ENCODE results near the gene MTHFR.

MTHFR gene

DNA sequence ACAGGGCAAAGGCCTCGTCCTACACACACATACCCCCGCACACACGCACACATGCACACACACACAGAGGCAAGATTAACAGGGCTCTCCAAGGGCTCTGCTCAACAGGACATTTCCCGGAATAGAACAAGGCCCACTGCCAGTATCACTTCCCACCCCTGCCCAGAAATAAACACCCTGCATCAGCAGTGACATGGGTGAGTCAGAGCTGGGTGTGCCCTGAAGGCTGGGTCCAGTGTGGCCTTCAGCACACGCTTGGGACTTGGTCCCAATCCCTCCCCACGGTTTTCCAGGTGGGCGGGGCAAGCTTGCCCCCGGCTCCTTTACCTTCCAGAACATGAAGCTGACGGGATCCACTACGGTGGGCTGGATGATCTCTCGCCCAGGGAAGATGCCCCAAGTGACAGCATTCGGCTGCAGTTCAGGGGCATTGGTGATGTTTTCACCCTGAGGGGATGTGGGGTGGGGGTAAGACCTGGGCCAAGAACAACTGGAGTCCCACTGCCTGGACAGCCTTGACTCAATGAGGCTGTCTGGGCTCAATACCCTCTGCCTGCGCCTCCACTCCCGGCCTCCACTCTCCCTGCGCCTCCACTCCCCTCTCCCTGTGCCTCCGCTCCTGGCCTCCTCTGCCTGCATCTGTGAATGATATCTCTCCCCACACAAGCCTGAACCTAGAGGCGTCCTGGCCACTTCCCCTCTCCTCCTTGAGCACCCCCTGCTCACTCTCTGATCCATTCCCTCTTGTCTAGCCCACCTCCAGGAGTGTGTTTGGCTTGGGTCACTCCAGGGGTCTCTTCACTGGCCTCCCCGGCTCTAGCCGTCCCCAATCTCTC is 14.7 kb downstream of the MTHFR start:
- no peaks in the 10 kb centered on the region for H3K4me1 ChIP-seq (ENCODE audit: control insufficient read depth, insufficient read depth, low read length)
- ChIA-PET CTCF (no interaction called here), POLR2A (interaction anchor here (1.3 kb wide), 2 partner anchors 12 to 15 kb away, joined by 4 to 5 read pairs; partner anchors contain the start of genes CLCN6 and MTHFR)
- no peaks in the 10 kb centered on the region for H3K9me3 ChIP-seq (ENCODE audit: control insufficient read depth, insufficient read depth, low read depth, low read length)
- H3K36me3 ChIP-seq (ENCODE audit: control insufficient read depth in 2 of 2, insufficient read depth in 1 of 2, low read length in 2 of 2), result peaks cover 0 to 56% of the 10 kb centered on the region in 2 experiments; a peak in 1 of 3 replicates
- H3K4me3 ChIP-seq (ENCODE audit: low read depth, low read length), result no peak overlapping the region
- no peak overlapping the region for H3K27ac ChIP-seq (ENCODE audit: extremely low read depth, low read depth, low read length)
- no peak for TF ChIP-seq ZNF239 (tag by site-specific recombination; IDR thresholded peaks at IDR 0.05)
- TF ChIP-seq ZNF514 (tag by site-specific recombination; IDR thresholded peaks at IDR 0.05), result no peak
- TF ChIP-seq ZNF600 (tag by site-specific recombination; IDR thresholded peaks at IDR 0.05), result peak; percentile 96
- TF ChIP-seq EGR2 (tag by site-specific recombination; IDR thresholded peaks at IDR 0.05; ENCODE audit: low read depth), result peak; percentile 66; the same call in 1 of the 2 replicates
- no peak for TF ChIP-seq ZNF148 (tag by site-specific recombination; IDR thresholded peaks at IDR 0.05; ENCODE audit: borderline replicate concordance)
- no peak for TF ChIP-seq ZNF114 (tag by site-specific recombination; IDR thresholded peaks at IDR 0.05)
- no peak for TF ChIP-seq ZNF324 (tag by site-specific recombination; IDR thresholded peaks at IDR 0.05)
- no peak for TF ChIP-seq ZNF777 (tag by site-specific recombination; IDR thresholded peaks at IDR 0.05; ENCODE audit: borderline replicate concordance)
- peak; percentile 87 for TF ChIP-seq ZFHX2 (tag by site-specific recombination; conservative IDR thresholded peaks at IDR 0.05)
- no peak for TF ChIP-seq ZNF132 (tag by site-specific recombination; IDR thresholded peaks at IDR 0.05; ENCODE audit: borderline replicate concordance)
- TF ChIP-seq ZNF548 (tag by site-specific recombination; IDR thresholded peaks at IDR 0.05), result no peak
- no peak for TF ChIP-seq ZNF473 (tag by site-specific recombination; IDR thresholded peaks at IDR 0.05)
- TF ChIP-seq KLF8 (tag by site-specific recombination; IDR thresholded peaks at IDR 0.05), result no peak
- TF ChIP-seq ZNF26 (tag by site-specific recombination; IDR thresholded peaks at IDR 0.05), result no peak
- TF ChIP-seq GLIS2 (tag by site-specific recombination; IDR thresholded peaks at IDR 0.05), result peak; percentile 40
- no peak for TF ChIP-seq ZNF157 (tag by site-specific recombination; IDR thresholded peaks at IDR 0.05)
- TF ChIP-seq FEZF1 (tag by site-specific recombination; IDR thresholded peaks at IDR 0.05), result no peak
- TF ChIP-seq ZSCAN16 (tag by site-specific recombination; IDR thresholded peaks at IDR 0.05), result no peak
- TF ChIP-seq ZNF37A (tag by site-specific recombination; IDR thresholded peaks at IDR 0.05), result no peak
- no peak for TF ChIP-seq ZNF19 (tag by site-specific recombination; IDR thresholded peaks at IDR 0.05; ENCODE audit: low read depth)
- TF ChIP-seq ZNF274 (IDR thresholded peaks at IDR 0.05; ENCODE audit: low read length), result no peak
- no peak for TF ChIP-seq ZNF274 (tag by site-specific recombination; IDR thresholded peaks at IDR 0.05; ENCODE audit: borderline replicate concordance)
- TF ChIP-seq SCRT2 (tag by site-specific recombination; IDR thresholded peaks at IDR 0.05), result peak; percentile 43; the same call in 1 of the 2 replicates
- TF ChIP-seq KLF17 (tag by site-specific recombination; IDR thresholded peaks at IDR 0.05), result peak; percentile 78
- peak; percentile 72 for TF ChIP-seq KLF1 (tag by site-specific recombination; IDR thresholded peaks at IDR 0.05)
- no peak for TF ChIP-seq ZNF2 (tag by site-specific recombination; IDR thresholded peaks at IDR 0.05)
- TF ChIP-seq ZNF223 (tag by site-specific recombination; IDR thresholded peaks at IDR 0.05), result peak; percentile 91
- no peak for TF ChIP-seq ZNF184 (tag by site-specific recombination; IDR thresholded peaks at IDR 0.05)
- TF ChIP-seq ZBTB49 (tag by site-specific recombination; IDR thresholded peaks at IDR 0.05; ENCODE audit: low read depth), result no peak
- TF ChIP-seq ZSCAN23 (tag by site-specific recombination; IDR thresholded peaks at IDR 0.05), result no peak
- 0 out of 2 replicates have a peak, but pooled peaks have one; percentile 18 for TF ChIP-seq ZNF629 (tag by site-specific recombination; IDR thresholded peaks at IDR 0.05)
- TF ChIP-seq ZNF660 (tag by site-specific recombination; IDR thresholded peaks at IDR 0.05), result 0 out of 2 replicates have a peak, but pooled peaks have one; percentile 15
- TF ChIP-seq ZNF366 (tag by site-specific recombination; conservative IDR thresholded peaks at IDR 0.05), result no peak

Data from HEK293 (cell line).